Measurements from ENCODE around the gene FBXW11.

The FBXW11 gene

DNA sequence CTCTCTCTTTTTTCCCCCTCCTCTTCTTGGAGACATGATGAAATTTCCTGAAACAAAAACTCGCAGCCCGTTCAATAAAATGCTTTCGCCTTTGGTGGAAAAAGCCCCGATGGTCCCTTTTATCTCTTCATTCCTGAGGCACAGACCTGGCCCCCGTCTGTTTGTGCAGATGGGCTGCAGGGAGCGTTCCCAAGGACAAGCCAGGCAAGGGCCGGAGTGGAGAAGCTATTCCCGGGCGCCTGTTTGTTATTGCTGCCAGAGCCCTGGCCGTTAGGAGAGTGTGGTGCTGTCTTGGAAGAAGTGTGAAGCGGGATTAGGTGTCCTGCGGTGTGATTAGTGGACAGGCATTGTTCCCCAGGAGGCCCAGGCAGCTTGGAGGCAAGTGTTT lies 149.0 kb downstream of the FBXW11 start:
- no peak for DNase-seq

DNA sequence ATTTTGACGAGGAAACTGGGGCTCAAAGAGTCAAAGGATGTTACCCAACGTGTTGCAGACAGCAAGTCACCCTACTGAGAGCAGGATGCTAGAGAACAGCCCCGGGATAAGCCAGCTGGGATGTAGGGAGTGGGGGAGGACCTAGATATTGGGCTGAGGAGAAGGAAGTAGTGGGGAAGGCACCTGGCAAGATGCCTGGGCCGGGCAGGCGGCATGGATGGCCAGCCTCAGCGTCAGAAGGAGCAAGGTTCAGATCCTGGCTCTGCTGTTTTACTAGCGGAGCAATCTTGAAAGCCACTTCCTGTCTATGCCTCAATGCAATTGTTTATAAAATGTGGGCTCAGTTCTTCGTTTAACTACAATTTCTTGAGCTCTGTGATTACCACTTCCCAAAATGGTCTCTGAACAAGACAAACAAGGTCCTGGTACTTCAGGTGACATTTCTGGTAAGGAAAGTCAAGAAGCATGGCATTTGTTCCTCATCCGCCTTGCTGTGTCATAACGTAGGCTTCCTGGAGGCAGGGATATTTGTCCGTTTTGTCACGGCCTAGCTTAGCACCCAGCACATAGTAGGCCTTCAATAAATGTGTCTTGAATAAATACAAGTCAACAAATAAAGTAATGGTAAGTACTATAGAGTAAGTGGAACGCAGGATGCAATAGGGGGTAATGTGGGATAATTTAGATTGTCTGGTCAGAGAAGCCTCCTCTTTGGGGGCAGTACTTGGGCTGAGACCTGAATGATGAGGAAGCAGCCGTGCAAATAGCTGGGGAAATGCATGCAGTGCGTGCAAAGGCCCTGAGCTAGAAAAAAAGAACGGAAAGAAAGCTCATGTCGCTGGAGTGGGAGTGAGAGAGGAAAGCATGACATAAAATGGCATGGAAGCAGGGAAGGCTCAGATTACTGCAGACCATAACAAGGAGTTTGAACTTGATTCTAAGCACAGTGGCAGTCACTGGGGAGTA lies 150.4 kb downstream of the FBXW11 start:
- no peak for DNase-seq

DNA sequence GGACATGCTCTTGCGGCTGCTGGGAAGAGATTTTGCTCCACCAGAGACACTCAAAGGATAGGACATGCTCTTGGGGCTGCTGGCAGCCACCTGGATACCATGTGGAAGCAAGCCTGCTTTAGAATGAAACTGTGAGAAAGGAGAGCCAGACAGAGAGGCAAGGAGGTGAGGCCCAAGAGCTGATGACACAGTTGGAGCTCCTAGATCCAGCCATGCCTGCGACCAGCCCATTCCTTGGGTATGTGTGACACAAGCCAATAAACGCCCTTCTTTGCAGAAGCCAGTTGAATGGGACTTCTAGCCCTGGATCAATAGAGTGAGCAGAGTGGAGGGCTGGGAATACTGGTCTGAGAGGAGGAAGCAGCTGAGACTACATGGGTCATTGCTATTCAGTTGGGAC lies 151.2 kb downstream of the FBXW11 start:
- no peak for DNase-seq

DNA sequence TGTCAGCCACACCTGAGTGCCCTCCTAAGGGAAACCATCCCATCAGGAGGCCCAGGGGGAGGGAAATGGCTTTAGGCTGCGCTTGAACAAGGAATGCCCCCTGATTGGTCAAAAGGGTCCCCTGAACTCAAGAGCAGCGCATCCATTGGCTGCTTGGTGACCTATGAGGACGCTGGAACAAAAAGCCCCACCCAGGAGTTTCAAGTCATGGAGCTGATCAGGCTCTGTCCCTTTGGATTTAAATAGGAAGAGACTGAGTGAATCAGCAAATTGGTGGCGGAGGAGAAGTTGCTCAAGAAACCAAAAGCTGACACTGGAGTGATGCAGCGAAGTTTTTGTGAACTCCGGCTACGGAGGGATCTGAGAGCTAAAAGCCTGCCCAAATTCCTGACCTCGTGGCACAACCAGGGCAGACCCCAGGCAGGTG lies 154.2 kb downstream of the FBXW11 start:
- DNase-seq = no peak

DNA sequence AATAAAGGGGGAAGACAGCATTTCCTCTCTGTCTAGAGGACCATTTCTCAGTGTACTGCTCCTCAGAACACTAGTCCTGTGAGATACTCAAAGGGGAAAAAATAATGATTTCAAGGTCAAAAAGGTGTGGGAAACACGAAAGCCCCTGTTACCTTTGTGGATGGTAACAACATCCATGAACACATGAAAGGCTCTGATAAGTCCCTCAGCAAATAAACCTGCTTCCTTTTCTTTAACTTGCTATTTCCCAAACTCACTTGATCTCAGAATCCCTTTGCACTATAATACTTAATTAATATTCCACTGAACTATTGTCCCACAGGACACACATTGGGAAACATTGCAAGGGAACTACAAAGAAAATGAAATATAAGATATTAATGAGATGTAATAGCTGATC lies 155.2 kb downstream of the FBXW11 start:
- no peak for DNase-seq

DNA sequence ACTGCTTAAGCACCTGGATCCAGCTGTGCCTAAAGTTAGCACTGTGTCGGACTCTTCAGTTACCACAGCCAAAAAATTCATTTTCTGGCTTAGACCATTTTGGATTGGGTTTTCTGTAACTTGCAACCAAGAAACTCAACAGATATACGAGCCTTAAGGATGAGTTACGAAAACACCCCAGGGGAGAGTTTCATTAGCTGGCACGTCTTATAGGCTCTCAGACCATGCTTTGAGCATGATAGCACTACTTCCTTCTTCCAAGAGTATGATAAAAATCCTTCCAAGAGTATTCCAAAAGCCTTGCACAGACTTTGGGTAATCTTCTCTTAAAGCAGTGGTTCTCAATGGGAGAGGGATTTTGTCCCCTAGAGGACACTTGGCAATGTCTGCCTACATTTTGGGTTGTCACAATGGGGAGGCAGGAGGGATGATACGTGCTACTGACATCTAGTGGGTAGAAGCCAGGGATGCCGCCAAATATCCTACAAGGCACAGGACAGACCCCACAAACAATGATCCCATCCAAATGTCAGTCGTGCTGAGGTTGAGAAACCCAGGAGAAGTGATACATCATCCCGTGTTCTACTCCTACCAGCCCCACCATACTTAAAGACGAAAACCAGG lies 156.0 kb downstream of the FBXW11 start:
- DNase-seq = no peak

DNA sequence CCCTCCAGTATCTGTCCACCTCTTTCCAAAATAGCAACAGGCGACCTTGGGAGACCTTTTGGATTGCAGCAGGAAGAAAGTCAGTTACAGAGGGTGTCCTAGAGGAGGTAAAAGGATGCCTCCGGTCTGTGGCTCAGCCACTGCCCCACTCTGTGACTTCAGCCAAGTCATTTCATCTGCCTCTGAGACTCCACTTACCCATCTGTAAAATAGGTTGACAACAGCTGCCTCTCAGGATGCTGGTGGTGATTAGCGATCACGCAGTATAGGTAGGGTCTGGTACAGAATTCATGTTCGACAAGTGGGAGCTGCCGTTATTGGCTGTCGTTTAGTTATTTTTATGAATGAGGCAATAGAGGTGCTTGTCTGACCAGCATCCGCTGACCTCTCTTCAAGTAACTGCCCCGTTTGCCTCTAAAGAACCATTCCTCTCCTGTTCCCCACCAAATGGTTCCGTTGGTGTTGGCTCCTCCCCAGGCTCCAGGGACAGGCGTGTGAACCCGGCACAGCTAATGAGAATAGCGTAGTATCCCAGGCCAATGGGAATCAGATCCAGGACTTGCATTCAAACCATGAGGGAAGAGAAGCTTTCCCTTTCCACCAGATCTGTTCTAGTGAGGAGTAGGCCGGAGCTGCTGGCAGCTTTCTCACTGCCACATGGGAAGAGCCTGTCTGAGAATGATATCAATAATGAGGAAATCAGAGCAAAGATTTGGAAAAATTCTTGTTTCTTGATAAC lies 156.7 kb downstream of the FBXW11 start:
- DNase-seq = no peak

DNA sequence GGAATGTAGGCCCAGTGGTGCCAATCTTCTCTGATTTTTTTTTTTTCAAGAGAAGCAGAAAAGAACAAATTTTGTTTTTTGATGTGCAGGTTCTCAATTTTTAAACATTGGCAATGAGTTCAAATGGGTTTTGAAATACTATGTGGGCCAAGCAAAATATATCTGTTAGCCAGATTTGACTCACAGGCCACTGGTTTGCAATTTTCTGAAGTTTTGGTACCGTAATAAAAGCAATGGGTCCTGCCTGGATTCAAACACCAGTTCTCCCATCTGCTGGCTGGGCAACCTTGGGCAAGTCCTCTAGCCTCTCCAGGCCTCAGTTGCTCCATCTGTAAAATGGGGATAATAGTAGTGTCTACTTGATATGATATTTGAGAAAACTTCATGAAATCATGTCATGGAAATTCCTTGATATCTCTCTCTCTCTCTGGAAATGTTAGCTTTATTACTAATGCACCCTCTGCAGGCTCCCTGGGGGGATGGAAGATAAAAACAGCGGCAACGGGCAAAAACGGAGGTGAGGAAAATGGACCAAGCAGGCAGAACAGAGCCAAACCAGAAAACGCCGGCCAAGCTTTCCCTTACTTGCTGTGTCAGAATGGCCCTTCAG lies 157.4 kb downstream of the FBXW11 start:
- no peak for DNase-seq

DNA sequence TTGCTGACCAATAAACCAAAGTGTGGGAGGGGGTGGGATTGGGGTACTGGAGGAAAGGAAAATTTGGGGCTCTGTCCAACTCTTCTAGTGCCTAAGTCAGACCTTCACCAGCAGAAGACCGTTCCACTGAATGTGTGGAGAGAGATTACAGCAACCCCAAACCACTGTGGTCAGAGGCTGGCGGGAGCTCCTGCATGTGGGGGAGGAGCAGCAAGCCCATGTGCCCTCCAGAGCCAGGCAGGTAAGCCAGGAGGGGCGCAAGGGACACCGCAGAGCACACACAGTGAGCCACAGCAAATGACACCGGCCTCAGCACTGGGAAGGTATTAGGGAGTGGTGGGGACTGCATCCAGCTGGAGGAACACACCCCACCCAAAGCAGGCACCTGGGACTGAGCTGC lies 158.0 kb downstream of the FBXW11 start:
- DNase-seq = no peak

DNA sequence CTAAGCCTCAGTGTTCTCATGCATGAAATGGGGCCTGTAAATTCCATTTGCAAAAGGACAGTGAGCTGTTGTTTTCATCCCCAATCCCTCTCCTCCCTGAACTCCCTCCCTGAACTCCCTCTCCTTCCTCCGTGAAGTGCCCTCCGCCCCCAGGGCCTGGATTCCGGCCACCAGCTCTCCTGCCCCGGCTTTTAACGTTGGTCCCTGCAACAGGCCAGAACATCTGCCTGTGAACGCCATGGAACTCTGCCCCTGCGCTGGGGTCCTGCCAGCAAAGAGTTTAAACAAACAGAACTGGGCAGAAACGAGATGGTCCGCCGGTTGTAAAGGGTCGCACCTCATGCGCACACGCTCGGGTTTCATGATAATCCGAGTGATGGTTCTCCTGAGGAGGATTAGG lies 158.4 kb downstream of the FBXW11 start:
- no peak for DNase-seq

DNA sequence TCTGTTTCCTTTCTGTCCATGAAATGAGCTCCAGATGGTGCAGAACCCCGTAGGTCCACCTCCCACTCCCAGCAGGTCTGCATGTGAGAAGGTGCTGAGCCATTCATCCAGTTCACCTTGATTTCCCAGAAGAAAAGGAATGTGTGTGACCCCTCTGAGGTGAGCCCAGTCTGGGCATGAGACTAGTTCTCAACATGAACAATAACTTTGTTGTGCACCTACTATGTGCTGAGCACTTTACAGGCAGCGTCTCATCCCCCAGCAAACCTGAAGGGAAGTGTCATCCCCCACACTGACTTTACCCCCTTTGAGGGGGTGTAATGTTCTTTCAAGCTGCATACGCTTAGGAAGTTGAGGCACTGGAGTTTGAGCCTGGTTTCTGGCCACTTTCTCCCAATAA lies 159.4 kb downstream of the FBXW11 start:
- no peak for DNase-seq

DNA sequence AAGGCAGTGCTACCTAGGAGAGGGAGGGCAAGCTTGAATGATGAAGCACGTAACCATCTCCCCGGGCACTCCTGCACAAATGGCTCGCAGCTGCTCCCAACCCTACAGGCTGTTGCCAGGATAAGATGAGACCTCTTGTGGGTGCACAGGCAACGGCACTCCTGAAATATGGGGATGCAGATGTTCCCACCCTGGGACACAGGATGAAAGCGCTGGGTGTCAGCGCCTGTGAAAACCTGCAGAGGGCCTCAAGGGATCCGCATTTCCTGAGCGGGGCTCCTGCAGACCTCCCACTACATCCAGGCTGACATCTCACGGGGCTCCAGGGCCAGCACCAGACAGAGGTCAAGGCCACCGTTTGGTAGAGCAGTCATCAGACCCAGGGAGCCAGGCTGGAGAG lies 160.1 kb downstream of the FBXW11 start:
- no peak for DNase-seq

DNA sequence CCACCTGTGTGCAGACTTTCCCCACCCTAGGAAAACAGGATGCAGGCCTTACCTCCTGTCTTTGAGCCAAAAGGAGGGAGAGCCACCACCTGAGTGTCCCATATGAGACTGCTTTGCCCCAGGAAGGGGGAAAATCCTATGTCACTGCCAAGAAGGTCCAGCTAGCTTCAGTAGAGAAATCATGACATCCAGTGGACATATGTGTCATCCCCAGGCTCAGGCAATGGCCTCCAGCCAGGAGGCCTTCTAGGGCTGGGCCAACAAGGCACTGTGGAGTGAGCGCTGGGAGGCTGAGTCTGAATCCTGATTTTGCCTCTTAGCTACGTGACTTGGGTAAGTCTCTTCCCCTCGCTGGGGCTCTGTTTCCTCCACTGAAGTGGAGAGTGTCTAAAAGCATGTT lies 160.6 kb downstream of the FBXW11 start:
- DNase-seq = no peak

DNA sequence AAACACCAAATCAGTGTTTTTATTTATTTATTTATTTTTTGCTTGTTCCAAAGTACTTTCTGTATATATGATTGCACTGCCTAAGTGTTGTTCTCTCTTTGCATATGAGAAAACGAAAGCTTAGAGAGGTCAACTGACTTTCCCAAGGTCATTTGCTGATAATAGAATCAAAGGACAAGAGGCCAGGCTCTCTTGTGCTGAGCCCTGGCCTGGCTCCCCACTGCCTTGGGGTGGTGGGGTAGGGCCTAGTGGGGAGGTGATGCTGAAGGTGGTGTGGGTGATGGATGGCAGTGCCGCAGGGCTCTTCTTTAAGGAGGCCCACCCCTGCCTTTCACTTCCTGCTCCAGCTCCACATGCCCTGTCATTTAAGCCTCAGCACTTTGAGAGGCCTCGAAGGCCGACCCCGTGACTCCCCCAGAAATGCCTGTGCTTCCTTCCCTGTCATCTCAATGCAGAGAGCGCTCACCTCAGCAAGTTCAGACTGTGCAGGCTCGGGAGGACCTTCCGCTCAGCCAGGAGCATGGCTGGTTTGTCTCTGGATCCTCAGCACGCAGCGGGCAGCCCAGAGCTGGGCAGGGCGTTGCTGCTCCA lies 161.3 kb downstream of the FBXW11 start:
- no peak for DNase-seq

DNA sequence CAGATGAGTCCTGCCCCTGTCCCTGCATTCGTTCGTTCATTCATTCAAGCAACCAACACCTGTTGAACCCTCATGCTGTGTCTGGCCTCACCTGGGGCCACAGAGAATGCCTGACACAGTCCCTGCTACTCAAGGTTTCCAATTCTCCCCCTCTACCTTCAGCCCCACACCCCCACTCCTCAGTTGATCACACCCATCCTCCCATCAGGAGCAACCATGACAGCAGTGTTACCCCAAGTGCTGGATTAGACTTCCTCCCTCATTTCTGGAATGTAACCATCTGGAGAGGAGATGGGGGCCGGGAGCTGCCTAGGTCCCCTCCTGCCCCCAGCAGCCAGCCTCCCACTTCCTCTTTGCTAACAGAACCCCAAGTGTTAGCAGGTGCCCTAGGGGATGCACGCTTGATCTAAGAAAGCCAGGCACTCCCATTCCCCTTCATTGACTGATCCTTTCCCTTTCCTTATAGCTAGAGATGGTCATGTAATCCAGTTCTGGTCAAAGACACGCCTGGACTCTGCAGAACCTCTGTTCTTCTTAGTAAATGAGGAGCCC lies 163.6 kb downstream of the FBXW11 start:
- DNase-seq = no peak

DNA sequence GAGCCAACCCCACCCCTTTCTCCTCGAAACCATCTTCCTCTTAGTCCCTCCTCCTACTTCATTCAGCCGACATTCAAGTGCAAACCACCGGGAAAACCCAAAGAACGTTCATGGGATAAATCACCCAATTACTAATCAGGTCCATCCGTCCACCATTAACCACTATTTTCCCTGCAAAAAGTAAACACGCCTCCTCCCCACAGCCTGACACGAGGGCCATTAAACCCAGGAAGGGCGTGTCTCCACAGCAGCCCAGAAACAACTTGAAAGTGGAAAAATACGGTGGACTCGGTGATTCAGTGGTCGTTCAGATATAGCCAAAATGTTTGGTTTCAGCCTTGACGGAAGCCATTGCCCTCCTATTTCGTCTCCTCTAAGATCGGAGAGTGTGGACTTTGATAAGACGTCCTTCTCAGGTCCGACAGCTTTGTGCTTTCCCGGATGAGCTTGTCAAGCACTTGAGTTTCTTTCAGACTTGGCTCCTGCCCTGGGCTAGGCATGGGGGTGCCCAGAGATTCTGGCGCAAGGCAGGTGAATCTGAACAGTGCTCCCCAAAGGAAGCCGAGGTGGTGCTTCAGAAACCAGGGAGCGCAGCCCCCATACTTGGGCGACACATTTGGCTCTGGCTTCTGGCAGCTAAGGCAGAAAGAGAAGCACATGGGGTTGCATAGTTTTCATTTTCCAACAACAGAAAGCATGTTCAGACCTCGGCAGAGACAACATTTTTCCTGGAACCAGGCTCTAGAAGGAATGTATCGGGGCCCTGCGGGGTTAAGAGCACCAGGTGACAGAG lies 164.3 kb downstream of the FBXW11 start:
- DNase-seq = no peak

DNA sequence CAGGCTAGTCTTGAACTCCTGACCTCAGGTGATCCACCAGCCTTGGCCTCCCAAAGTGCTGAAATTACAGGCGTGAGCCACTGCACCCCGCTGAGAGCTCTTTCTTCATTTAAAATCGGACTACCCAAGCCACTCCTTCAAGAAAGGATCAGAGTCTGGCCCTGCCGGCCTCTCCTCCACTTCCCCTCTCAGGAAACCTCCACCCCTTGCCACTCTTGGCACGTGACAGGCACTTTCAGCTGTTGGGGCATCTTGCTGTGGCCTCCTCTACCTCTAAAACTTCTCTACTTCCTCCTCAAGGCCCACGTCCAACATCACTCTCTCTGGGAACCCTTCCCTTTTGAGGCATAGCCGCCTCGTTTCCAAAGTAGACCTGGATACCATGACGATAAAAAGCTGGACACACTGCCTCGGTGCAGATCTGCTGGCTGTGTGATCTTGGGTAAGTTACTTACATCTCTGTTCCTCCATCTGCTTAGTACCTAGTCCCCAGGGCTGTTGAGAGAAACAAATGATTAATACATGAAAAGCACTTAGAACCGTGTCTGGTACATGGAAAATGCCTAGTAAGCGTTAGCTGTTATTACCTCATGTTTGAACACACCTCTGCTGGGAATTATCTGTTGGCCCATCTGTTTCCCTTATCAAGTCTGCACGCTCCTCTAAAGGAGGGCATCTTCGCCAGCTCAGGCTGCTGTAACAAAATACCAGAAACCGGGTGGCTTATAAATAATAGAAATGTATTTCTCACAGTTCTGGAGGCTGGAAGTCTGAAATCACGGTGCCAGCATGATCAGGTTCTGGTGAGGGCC lies 165.5 kb downstream of the FBXW11 start:
- DNase-seq = no peak

DNA sequence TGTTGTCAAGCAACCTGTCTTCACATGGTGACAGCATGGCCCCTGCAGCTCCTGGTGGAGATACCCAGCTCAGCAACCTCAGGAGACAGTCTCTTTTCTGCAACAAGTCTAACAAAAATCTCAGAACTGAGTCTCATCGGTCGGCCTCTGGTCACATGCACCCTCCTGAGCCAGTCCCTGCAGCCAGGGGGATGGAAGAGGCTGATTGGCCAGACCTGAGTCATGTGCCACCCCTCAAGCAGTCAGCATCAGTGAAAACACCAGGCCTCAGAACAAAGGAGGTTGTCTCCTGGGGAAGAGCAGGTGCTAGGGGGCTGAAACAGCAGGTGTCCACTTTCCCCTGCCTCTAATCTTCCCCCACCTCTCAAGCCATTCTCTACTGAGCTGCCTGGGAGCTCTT lies 166.4 kb downstream of the FBXW11 start:
- DNase-seq = no peak

DNA sequence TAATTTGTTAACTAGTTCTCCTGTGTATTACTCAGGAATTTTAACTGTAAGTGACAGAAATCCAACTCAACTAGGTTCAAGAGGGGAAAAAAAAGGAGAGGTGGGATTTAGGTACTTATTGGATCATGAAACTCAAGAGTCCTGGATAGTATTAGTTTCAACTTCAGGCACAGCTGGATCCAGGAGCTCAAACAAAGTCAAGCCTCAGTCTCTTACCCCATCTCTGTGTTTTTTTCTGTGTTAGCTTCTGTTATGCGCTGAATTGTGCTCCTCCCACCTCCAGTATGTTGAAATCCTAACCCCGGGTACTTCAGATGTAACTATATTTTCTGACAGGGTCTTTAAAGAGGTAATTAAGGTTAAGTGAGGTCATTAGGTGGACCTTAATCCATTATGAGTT lies 167.3 kb downstream of the FBXW11 start:
- DNase-seq = no peak

DNA sequence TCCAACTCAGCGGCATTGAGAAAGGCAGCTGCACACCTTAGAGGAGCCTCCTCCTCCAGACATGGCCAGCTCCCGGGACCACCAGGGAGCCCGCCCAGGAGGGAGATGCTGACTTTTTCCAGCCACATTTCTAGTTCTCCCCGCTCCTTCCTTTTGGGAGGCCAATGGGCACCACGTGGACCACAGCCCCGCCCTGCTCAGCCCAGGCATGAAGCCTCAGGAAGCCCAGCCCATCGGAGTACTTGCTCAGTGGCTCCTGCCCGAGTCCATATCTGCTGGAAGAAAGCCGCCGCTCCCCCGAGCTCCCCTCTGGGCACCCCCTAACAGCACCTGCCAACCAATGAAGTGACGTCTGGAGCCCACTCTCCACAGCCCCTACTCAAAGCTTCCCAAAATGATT lies 168.4 kb downstream of the FBXW11 start:
- no peak for DNase-seq

DNA sequence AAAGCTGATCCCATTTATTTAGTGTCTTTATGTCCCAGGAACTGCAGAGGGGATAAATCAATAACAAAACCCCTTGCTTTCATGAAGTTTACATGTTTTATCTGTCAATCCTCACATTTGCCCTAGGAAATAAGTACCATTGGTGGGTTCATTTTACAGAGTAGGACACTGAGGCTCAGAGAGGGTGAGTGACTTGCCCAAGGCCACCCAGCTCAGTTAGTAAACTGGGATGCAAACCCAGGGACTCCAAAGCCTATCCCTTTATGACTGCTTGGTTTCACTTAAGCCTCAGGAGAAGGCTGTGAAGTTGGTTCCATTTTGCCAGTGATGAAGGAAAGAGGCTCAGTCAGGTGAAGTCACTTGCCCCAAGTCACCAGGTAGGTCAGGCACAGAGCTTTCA lies 168.9 kb downstream of the FBXW11 start:
- DNase-seq = no peak
